GM12865 (cell line): ENCODE data around the gene QSOX2.

Source experiments
- DNase-seq: peaks from one replicate; pipeline ENCODE4 v3.0.0; 2010; ENCODE audit warnings: low read depth
- H3K4me3 ChIP-seq: 2 replicates; pipeline ENCODE4 v1.5.1; 2011; ENCODE audit warnings: mild to moderate bottlenecking, low read depth, low read length, control low read depth
- TF ChIP-seq, protein P1 (sequence below): IDR thresholded peaks from 2 replicates; pipeline ENCODE4 v1.5.1; 2011; ENCODE audit warnings: low read length, control low read depth, low read depth, inconsistent platforms; ENCODE audit not compliant: insufficient read depth; ENCODE audit errors: missing control alignments

Gene QSOX2

DNA sequence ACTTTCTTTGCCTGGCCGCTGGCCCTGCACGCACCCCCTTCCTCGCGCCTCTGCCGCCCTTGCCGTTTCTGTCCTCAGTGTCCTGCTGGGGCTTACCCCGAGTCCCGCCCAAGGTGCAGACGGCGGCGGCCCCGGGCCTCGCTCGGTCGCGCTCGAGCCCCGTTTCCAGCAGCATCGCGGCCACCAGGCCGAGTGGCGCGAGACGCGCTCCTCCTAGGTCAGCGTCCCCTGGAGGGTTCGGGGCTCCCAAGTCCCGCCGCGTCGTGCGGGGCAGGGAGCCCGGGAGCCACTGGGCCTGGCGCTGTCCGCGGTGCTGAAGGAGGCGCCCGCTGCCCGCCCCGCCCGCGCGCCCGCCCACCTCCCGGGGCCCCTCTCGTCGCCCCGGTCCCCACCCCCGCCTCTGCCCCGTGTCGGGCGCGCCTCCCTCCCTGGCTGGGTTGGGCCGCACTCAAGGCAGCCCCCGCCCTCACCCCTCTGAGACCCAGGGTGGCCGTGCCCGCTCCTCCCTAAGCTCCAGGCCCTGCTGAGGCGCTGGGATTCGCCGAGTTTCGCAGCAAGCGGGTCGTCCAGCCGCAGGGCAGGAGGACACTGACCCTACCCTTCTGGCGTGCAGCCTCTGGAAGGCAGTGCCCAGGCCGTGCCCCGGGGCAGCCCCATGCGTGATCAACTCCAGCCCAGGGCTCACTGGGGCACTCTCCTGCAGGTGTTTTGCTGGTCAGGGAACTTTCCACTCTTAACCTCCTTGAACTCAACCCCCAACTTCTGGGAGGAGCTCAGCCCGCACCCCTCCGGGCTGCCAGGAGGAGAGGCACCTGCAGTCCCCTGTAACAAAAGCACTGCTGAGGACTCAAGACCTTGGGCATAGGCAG lies 40.5 kb downstream of the QSOX2 start, which contains the start of gene LHX3:
Gene LHX3, minus strand, starts transcription at position 291 of the 869 bp plus-strand sequence. Its CDS starts 116 bp downstream, at position 175.
- no peak for DNase-seq
- H3K4me3 ChIP-seq = no peak within 1 kb of the TSS
- TF ChIP-seq, protein P1, sequence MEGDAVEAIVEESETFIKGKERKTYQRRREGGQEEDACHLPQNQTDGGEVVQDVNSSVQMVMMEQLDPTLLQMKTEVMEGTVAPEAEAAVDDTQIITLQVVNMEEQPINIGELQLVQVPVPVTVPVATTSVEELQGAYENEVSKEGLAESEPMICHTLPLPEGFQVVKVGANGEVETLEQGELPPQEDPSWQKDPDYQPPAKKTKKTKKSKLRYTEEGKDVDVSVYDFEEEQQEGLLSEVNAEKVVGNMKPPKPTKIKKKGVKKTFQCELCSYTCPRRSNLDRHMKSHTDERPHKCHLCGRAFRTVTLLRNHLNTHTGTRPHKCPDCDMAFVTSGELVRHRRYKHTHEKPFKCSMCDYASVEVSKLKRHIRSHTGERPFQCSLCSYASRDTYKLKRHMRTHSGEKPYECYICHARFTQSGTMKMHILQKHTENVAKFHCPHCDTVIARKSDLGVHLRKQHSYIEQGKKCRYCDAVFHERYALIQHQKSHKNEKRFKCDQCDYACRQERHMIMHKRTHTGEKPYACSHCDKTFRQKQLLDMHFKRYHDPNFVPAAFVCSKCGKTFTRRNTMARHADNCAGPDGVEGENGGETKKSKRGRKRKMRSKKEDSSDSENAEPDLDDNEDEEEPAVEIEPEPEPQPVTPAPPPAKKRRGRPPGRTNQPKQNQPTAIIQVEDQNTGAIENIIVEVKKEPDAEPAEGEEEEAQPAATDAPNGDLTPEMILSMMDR = no peak

DNA sequence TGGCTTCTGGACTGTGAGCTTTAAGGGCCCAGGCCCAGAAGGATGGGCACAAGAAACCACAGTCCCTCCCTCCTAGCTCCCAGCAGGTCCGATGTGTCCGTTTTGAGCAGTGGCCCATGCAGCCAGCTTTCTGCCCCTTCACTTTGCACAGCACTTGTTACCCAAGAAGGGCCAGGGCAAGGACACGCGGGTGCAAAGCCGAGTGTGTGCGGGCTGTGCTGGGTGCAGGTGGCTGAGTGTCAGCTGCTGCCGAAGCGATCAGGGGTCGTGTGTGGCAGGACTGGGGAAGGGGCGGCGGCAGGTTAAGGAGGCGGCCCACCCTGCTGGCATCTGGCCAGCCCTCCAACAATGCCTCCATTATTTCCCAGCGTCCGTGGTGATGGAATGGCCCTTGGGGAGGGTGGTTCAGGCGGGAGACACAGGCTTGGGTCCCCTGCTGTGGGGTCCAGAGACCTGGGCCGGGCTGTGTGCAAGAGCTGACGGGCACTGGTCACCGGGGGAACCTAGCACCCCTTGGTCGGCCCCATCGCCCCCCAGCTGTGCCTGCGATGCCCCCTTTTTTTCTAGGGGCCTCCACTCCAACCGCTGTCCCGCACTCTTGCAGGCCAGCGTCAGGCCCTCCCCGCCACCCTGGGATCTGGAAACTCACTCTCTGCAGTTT lies 41.3 kb downstream of the QSOX2 start:
- DNase-seq = no peak
- no peak overlapping the region for H3K4me3 ChIP-seq
- TF ChIP-seq, protein P1 = no peak

DNA sequence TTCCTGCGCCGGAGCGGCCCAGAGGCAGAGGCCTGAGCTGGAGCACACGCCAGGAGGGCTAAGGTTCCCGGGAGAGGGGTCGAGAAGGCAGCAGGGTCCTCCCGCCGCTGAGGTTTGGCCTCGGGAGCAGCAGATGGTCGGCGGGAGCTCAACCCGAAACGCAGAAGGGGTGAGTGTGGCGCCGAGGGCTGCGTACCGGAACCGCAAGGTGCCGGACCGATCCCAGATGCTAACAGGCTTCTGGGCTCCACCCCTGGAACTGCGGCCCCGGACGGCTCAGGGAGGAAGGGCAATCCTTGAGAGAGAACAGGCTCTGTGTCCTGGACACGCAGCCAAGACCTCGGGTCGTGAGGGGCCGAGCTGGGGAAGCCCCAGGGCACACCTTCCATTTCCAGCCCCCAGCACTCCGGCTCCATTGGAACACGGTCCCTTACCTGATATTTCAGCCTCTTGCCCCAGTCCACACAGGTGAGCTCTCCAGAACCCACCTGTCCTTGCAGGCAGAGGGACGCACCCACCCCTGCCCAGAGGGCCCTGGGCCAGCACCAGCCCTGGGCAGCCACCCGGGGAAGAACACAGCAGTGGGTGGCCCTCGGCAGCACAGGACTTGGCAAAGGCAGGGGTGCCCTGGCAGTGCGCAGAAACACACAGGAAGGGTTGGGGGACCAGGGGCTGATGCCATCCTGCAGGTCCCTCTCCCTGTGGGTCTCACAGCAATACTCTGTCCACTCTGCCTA lies 42.0 kb downstream of the QSOX2 start:
- H3K4me3 ChIP-seq = no peak overlapping the region
- TF ChIP-seq, protein P1 = no peak
- DNase-seq = no peak

DNA sequence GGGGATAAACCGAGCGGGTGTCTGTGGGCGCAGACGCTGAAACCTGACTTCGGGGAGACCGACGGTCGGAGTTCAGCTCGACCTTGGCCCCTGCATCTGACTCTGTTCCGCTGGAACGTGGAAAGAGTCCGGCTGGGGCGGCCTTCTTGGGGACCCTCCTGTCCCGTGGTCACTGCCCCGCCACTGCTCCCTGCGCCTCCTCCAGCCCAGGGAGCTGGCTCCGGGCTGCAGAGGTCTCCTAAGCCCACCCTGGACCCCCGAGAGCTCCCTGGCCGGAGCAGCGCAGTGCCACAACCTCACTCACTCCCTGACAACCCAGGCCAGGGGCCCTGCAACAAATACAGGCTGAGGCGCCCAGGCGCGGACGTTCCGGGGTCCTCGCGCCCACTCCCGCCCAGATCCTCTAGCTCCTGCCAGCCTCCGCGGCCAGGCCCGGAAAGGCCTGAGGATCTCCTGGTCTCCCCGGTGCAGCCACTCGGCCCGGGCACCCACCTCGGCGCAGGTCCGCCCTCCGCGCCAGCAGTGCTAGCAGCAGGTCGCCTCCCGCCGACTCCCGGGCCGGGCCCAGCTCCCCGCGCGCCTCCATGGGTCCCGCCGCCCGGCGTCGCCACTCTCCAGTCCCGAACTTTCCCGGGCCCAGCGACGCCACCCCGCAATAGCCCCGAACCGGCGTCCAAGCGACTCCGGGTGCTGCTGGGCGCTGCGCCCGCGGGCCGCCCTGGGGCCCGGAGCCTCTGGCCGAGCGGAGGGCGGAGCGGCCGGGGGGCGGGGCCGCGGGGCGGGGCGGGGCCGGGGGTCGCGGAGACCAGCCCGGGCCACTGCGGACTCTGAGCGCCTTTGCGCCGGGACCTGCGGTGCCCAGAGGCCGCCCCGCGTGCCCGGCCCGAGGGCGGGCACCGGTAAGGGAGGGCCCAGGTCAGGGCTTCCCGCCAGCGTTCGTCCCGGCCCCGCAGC lies 42.9 kb downstream of the QSOX2 start:
- no peak overlapping the region for H3K4me3 ChIP-seq
- TF ChIP-seq, protein P1 = no peak
- no peak for DNase-seq

DNA sequence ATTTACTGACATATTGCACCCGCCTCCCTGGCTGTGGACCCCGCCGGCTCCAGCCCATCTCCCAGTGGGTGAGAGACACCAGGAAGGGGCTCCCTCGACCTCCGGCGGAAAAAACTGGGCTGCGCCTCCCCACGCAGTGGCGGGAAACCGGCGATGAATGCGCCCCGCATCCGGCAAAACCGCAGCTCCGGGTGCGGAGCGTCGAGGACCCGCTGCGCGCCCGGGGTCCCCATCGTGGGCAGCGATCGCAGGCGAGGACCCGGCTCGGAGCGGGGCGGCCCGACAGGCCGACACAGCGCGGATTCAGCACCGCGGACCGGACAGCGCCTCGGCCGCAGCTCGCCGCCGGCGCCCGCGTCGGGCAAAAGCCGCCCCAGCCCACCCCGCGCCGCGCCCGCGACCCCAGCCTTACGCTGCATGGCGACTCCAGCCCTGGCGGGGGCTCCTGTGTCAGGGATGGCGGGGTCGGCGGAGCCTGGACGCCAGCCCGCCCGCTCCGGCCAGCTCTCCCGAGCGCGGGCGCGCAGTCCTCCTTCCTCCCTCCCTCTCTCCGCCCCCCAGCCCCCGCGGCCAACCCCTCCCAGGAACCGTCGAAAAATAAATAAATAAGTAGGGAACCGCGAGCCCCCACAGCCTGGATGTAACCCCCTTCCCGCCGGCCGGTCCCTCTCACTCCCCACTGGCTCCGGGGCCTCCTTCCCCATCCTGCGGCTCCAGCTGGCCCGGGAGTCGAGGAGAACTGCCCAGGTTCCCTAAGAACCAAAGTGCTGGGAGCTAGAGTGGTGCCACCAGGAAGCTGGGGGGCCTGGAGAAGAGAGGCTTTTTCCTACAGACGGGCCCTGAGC lies 43.8 kb downstream of the QSOX2 start:
- DNase-seq = no peak
- TF ChIP-seq, protein P1 = no peak
- H3K4me3 ChIP-seq = no peak overlapping the region
